Measurements from ENCODE around the gene CYB5R4. TPM values are rescaled to one million over a fixed set of nuclear protein-coding genes. Genes with fewer than 3 reads are reported as not detected.

The CYB5R4 gene
- polyA plus RNA-seq, 3 donors: 6.1 to 10.3 (median 8.1) TPM

DNA sequence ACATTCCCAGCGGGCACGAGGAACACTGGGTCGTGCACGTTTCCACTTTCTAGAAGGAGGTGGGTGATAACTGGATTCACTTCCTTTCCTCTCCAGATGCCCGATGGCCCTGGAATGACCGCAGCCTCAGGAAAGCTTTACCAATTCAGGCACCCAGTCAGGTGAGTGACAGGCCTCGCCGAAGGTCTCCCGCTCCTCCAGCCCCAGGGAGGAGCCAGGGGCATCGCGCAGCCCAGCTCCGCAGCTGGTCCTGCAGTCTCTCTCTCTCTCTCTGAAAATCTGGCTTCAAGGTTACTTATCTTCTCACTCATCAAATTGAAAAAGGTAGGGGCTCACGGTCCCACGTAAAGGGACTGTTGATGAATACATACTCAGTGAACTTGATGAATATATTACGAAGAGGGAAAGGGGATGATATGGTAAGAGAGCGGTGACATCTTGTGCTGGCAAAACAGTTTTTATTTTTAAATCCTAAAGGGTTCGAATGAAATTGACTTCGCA lies 5.4 kb upstream of the CYB5R4 start:
- no peak for DNase-seq (ENCODE audit: extremely low read depth in 1 of 11, low read depth in 9 of 11, low spot score in 4 of 11)

DNA sequence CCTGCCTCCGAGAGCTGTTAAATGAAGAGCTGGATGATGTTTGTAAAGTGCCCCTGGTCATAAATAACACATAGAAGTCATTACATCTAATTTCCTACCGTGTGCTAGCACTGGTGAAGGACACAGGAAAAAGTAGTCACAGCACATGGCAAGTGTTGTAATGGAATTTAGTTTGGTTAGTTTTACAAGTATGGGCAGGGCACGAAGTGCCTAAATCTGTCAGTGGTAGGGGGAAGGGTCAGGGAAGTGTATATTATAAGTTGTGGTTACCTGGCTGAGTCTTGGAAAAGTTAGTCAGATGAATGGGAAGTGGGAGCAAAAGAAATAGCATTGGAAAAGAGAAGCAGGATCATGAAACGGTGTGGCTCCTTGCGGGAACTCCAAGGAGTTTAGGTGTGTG lies 4.7 kb upstream of the CYB5R4 start:
- no peak for DNase-seq (ENCODE audit: extremely low read depth in 1 of 11, low read depth in 9 of 11, low spot score in 4 of 11)

DNA sequence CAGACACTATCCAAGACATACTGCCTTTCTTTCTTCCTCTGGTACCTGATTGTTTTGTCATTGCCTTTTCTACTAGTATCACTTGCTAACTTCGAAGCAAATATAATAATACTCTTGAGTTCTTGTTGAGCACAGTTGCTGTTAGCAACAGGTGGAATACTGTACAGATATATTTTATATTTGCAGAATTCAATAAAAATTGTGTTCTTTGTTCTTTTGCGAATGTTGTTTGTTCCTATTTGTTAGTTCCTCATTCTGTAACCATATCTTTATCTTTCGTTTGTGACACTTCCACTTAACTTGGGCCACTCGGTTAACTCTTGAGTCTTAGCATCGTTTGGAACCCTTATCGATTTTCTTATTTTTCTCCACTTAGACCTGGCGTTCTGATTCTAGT lies 868 bp downstream of the CYB5R4 start:
- no peak for DNase-seq (ENCODE audit: extremely low read depth in 1 of 11, low read depth in 9 of 11, low spot score in 4 of 11)

DNA sequence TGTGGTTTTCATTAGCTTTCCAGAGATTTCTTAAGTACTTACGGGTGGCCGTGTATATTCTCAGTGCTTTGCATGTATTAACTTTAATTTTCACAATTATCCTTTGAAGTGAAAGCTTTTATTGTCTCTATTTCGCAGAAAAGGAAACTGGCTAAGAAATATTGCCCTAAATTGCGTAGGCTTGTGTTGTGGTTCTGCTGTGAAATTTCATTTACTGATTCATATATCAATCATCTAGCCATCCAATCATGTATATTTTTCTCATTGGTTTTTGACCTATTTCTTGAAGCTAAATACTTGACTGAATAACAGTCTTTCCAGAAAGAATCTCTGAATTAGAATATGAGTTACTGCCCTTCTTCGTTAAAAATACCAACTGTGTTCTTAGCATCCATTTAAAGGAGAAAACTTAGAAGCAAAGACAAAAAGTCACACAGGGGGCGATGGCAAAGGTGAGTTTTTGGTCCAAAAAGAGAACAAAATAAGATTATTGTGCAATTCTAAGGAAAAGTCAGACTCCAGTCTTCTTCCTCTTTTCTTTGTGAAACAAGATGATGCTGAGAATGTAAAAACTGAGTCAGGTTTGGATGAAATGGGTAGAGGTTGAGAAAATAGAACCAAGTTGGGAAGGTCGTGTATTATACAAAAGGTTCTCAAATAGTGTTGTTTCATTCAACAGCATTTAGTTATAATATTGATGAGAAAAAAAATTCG lies 1.4 kb downstream of the CYB5R4 start:
- DNase-seq (ENCODE audit: extremely low read depth in 1 of 11, low read depth in 9 of 11, low spot score in 4 of 11): no peak

DNA sequence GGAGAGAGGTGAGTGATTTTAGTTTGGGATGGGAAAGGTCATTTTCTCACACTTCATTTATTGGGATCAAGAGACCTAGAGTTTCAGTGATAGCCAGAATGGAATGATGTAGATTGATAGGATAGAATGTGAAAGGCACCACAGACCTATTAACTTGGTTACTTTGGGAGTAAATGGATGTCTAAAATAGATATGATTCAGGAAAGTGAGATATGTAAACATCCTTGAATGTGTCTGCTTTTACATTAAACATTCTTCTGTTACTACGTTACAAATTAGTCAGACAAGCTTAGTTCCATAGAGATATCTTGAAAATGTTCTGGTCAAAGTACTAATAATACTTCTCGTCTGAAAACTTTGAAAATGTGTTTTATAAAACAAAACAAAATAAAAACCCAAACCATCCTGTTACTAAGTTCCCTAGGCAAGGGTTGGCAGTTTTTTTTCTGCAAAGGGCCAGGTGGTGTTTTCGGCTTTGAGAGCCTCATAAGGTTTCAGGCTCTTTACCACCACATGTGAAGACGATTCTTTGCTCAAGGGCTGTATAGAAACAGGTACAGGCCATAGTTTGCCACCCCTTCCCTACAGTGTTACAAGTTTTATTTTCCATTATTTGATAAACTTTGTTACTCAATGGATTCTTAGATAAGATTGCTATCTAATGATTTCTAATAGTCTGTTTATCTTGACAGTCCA lies 3.4 kb downstream of the CYB5R4 start:
- DNase-seq (ENCODE audit: extremely low read depth in 1 of 11, low read depth in 9 of 11, low spot score in 4 of 11): no peak

DNA sequence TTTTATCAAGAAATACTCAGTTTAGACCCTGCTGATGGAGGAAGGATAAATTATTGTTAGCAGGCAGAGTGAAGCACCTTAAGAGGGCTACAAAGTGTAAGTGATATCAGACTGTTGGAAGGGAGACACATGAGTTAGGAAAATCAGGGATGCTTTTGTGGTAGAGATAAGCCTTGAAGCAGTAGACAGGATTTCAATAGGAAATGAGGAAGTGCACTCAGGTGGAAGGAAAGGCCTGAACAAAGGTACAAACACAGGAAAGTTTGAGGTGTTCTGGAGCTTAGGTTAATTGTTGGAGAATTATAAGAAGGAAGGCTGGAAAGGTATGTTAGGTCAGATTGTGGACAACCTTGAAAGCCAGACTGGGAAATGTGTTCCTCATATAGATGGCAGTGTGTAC lies 7.6 kb downstream of the CYB5R4 start:
- DNase-seq (ENCODE audit: extremely low read depth in 1 of 11, low read depth in 9 of 11, low spot score in 4 of 11): no peak

DNA sequence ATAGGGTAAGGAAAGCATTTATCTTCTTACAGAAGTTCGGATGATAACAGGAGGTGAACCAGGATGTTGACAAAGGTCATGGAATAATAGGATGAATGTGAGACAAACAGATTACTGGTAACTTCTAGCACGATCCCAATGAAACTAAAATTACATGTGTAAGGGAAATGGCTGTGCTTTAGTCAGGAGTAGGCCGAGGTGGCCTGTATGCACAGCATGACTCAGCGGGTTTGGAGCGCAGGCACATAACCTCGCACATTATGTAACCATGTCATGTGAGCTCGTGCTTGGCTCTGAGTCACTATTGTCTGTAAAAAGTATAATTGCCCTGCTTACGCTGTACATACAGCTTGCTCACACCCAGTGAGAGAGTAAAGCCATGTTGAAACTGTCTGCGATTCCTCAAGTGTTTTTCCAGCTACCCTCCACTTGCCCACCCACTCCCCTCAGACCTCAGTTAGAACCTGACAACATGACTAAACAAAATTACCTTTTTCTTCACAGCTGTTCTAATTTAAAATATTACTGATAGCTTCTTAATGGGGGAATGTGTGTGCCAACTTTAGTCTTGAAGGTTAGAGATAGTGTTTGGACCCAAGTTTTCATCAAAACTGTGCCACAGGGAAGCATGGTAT lies 8.2 kb downstream of the CYB5R4 start:
- no peak for DNase-seq (ENCODE audit: extremely low read depth in 1 of 11, low read depth in 9 of 11, low spot score in 4 of 11)

DNA sequence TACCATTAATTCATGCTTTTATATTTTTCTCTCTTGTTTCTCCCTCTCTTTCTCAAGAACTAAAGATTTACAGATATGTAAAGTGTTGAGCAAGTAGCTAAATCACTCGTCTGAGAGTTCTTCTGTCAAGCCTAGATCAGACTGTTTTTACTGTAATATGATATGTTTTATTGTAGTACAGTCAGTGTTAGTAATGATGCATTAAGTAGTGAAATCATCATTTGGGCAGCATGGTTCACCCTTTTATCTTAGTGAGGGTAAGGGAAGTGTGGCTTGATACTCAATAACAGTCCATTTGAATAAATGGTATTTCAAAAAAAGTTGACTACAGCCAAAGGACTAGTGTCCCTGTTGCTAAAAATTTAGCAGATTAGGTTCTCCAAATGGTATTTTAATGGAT lies 9.2 kb downstream of the CYB5R4 start:
- no peak for DNase-seq (ENCODE audit: extremely low read depth in 1 of 11, low read depth in 9 of 11, low spot score in 4 of 11)

DNA sequence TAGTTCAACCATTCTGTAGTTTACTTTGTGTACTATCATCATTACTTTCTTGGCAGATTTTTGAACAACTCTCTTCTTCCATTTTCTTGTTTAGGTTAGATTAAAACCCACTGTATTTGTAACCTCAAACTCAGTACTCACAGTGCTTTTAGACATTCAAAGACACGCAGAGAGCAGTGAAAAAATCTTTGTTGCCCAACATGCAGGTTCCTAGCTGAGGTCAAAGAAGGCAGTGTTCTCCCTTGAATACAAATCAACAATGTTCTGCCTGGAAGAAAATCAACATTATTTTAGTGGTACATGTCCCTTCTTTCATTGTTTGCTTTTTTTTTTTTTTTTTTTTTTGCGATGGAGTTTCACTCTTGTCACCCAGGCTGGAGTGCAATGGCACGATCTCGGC lies 11.2 kb downstream of the CYB5R4 start:
- DNase-seq (ENCODE audit: extremely low read depth in 1 of 11, low read depth in 9 of 11, low spot score in 4 of 11): no peak

DNA sequence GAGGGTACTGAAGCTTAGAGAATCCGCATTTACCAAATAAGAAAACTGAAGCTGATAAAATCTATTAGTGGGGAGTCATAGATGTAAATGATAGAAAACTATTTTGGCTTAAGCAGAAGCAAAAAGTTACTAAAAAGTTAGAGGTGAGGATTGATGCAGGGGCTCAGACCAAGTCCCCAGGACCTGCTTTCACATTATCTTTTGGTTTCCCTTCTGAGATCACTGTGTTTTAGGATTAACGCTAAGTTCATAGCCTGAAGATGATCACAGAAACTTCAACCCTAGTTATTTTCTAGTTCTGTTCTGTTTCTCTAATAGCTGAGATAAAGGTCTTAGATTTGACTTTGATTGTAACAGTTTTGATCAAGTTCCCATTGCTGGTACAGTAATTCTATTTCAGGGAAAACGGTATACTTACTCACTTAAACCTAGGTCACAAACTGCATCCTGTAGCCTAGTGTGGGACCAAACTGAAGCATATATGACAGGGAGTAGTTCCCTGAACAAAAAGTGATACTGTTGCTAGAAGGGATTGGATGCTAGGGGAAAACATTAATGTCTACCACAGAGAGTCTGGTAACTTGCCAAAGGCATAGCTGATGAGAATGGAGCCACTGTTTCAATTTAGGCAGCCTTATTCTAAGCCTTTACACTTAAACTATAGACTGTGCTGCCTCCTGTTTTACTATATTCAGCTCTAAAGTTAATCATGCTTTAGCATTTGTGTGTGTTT lies 13.1 kb downstream of the CYB5R4 start:
- DNase-seq (ENCODE audit: extremely low read depth in 1 of 11, low read depth in 9 of 11, low spot score in 4 of 11): no peak

DNA sequence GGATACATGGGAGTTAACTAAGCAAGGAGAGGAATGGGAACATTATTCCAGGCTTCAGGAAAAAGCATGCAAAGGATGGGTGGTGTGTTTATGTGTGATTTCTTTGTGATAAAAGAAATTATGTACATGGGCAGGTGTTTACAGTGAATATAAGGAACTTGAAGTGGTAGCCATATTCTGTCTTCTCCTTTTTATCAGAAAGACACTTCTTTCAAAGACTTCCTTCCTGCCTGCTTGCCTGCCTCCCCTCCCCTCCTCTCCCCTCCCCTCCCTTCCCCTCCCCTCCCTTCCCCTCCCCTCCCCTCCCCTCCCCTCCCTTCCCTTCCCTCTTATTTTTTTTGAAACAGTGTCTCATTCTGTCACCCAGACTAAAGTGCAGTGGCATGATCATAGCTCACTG lies 14.4 kb downstream of the CYB5R4 start:
- DNase-seq (ENCODE audit: extremely low read depth in 1 of 11, low read depth in 9 of 11, low spot score in 4 of 11): no peak

DNA sequence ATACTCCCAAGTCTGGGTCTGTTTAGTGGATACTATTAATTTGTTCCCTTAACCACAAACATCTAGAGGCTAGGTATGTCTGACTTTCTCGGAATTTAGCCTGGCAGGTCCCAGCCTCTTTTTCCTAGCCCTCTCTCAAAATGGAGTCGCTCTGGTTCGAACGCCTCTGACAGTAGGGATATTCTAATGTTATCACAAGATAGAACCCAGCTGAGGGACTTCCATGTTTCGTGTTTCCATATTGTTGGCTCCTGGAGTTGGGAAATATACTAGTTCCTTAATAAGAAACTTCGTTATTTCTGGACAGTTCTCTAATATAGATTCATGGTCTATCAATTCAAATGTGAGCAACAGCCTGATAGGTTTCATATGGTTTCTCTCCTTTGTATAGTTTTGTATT lies 16.4 kb downstream of the CYB5R4 start:
- no peak for DNase-seq (ENCODE audit: extremely low read depth in 1 of 11, low read depth in 9 of 11, low spot score in 4 of 11)

DNA sequence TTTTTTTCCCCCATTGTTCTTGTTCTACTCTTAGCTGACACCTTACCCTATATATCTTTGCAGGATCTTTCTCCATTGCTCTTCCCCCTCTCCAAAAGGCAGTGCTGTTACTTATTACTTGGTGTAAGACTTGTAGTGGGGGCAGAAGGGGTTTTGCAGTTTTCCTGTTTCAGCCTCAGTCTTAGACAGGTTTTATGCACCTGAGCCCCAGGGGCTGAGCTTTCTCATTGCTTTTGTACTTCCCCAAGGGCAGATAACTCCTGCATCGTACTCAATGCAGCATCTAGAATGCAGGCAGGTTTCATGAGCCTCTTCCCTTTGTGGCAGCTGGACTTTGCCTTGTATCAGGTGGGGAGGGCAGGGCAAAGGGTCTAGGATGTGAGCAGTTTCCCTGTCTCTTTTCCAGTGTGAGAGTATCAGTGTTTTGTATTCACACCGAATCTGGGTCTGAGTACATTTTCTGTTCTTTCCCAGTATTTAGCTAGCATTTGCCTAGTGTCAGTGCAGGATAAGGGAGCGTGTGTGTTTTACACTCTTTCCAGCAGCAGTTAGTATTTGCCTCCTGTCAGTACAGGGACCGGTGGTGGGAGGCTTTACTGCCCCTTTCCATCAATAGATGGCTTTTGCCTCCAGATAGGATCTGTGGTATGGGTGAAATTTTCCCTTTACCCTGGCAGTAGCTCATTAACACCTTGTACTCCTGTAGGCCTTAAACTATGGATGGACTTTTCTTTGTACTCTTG lies 19.6 kb downstream of the CYB5R4 start:
- no peak for DNase-seq (ENCODE audit: extremely low read depth in 1 of 11, low read depth in 9 of 11, low spot score in 4 of 11)

DNA sequence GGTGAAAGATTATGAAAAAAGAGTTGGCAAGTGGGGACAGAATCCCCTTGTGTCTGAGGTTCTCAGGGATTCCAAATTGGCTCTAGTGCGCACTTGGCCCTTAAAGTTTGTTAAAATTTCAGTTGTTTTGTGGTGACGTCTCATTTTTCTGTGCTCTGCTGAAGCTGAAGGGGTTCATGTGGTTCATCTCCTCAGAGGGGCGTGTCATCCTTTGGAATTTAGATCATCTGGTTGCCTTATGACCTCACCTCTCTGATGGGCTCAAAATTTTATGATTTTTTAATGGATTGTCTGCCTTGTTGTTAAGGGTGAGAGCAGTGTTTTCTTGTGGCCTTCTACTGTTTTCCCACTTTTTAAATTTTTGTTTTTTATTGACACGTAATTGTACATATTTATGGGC lies 20.3 kb downstream of the CYB5R4 start:
- no peak for DNase-seq (ENCODE audit: extremely low read depth in 1 of 11, low read depth in 9 of 11, low spot score in 4 of 11)

DNA sequence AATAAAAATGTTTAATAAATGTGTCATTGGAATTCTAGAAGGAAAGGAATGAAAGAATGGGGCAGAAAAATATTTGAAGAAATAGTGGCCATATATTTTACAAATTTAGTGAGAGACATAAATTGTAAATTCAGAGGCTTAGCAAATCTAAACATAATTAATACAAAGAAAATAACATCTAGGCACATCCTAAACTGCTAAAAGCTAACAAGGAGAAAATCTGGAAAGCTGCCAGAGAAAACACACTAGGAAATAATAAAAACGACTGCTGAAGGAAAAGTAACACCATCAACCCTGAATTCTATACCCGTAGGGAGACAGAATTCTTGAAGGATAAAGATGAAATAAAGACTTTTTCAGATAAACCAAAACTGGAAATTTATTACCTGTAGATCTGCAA lies 23.8 kb downstream of the CYB5R4 start:
- no peak for DNase-seq (ENCODE audit: extremely low read depth in 1 of 11, low read depth in 9 of 11, low spot score in 4 of 11)

DNA sequence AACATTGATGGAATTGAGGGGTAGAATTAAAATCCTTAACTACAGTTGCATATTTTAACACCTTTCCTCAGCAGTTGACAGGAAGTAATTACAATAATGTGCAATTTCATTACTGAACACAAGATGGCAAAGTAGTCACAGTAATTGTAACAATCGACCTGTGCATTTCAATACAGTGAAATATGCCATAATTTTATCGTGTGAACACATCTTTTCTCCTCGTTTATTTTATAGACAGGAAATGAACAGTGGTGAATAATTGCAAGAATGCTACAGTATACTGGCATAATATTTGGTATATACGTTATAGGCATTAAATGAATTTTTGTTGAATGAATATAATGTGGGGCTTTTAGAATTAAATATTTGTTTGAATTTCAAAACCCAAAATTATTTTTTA lies 25.0 kb downstream of the CYB5R4 start:
- peak in 7 of 11 donors; percentile 15 to 41 (median 25) for DNase-seq (ENCODE audit: extremely low read depth in 1 of 11, low read depth in 9 of 11, low spot score in 4 of 11)

DNA sequence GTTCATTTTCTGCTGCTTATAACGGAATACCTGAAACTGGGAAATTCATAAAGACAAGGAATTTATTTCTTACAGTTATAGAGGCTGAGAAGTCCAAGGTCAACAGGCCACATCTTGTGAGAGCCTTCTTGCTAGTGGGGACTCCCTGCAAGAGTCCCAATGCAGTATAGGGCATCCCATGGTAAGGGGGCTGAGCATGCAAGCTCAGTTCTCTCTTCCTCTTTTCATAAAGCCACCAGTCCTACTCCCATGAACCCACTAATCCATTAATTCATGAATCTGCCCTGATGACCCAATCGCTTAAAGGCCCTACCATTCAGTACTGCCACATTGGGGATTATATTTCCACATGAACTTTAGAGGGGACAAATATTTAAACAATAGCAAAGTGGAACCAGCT lies 26.5 kb downstream of the CYB5R4 start:
- no peak for DNase-seq (ENCODE audit: extremely low read depth in 1 of 11, low read depth in 9 of 11, low spot score in 4 of 11)

DNA sequence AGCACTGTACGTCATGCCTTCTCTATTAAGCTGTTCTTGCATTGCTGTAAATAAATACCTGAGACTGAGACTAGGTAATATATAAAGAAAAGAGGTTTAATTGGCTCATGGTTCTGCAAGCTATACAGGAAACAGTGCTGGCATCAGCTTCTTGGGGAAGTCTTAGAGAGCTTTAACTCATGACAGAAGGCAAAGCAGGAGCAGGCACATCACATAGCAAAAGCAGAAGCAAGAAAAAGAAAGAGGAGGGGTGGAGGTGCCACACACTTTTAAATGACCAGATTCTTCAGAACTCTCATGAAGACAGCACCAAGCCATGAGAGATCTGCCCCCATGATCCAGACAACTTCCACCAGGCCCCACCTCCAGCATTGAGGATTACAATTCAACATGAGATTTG lies 30.1 kb downstream of the CYB5R4 start:
- no peak for DNase-seq (ENCODE audit: extremely low read depth in 1 of 11, low read depth in 9 of 11, low spot score in 4 of 11)

DNA sequence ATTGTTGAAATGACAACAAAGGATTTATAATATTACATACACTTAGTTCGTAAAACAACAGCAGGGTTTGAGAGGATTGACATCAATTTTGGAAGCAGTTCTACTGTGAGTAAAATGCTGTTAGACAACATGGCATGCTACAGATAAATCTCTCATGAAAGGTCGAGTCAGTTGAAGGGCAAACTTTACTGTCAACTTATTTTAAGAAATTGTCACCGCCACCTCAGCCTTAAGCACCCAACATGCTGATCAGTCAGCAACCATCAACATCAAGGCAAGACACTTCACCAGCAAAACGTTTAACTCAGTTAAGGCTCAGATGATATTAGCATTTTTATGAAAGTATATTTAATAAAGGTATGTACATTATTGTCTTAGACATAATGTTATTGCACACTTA lies 31.0 kb downstream of the CYB5R4 start:
- no peak for DNase-seq (ENCODE audit: extremely low read depth in 1 of 11, low read depth in 9 of 11, low spot score in 4 of 11)
